Activated CD8-positive, alpha-beta memory T cell treated with anti-CD3 and anti-CD28 coated beads for 4 hours (primary cell): ENCODE results near the gene LZTS2.
A peak's percentile ranks its signal among the peaks of the same experiment; 100 is the strongest.

Experiments
- DNase-seq, 2 donors: peaks; one replicate each; pipeline ENCODE4 v3.0.0-alpha.2; 2020; ENCODE audit warnings: low read depth in 2 of 2

LZTS2 gene

GRCh38 chr10:100998183-100998990, 1.2 kb upstream of the LZTS2 start:
- DNase-seq = peak; percentile 13 to 26

GRCh38 chr10:100998991-100999741, 442 bp upstream of the LZTS2 start:
- DNase-seq = peak; percentile 47 to 53

GRCh38 chr10:101000127-101000914, 713 bp downstream of the LZTS2 start:
- DNase-seq = no peak

GRCh38 chr10:101000915-101001658, 1.5 kb downstream of the LZTS2 start:
- no peak for DNase-seq

- no peak for DNase-seq
Observed at GRCh38 chr10:101001659-101002035, 2.0 kb downstream of the LZTS2 start.

GRCh38 chr10:101002456-101002855, 2.8 kb downstream of the LZTS2 start:
- DNase-seq = no peak

GRCh38 chr10:101003639-101004206, 4.1 kb downstream of the LZTS2 start:
- DNase-seq = no peak

- no peak for DNase-seq
Observed at GRCh38 chr10:101005361-101005760, 5.8 kb downstream of the LZTS2 start.

- no peak for DNase-seq
Observed at GRCh38 chr10:101005869-101006567, 6.4 kb downstream of the LZTS2 start.

- DNase-seq = no peak
Observed at GRCh38 chr10:101006593-101007098, 7.0 kb downstream of the LZTS2 start.

GRCh38 chr10:101007099-101007711, 7.6 kb downstream of the LZTS2 start:
- no peak for DNase-seq

- no peak for DNase-seq
Observed at GRCh38 chr10:101007915-101008822, 8.6 kb downstream of the LZTS2 start.

GRCh38 chr10:101008823-101009423, 9.3 kb downstream of the LZTS2 start:
- no peak for DNase-seq

- DNase-seq = no peak
Observed at GRCh38 chr10:101010329-101010728, 10.7 kb downstream of the LZTS2 start.

GRCh38 chr10:101011517-101012423, 12.2 kb downstream of the LZTS2 start:
- no peak for DNase-seq

GRCh38 chr10:101012525-101013364, 13.1 kb downstream of the LZTS2 start:
- peak; percentile 46 to 57 for DNase-seq
